Stimulated activated CD4-positive, alpha-beta T cell treated with anti-CD3 and anti-CD28 coated beads, TNF-alpha, amount 100 ng/mL, for 48 hours (primary cell): ENCODE measurements around the gene ACTN4.

Experiments
- DNase-seq, 3 donors: peaks; one replicate each; pipeline ENCODE4 v3.0.0-alpha.2; 2020; ENCODE audit warnings: low read depth in 3 of 3

The ACTN4 gene

GRCh38 chr19:38709671-38710415, 62.4 kb downstream of the ACTN4 start:
- DNase-seq: no peak

GRCh38 chr19:38710416-38710702, 62.9 kb downstream of the ACTN4 start:
- DNase-seq: no peak

GRCh38 chr19:38710928-38711725, 63.7 kb downstream of the ACTN4 start:
- no peak for DNase-seq

- DNase-seq: no peak
Measured at GRCh38 chr19:38711726-38712153, 64.3 kb downstream of the ACTN4 start.

GRCh38 chr19:38712161-38712748, 64.8 kb downstream of the ACTN4 start:
- DNase-seq: no peak

GRCh38 chr19:38713227-38713649, 65.8 kb downstream of the ACTN4 start:
- DNase-seq: no peak

- no peak for DNase-seq
Measured at GRCh38 chr19:38713865-38714264, 66.4 kb downstream of the ACTN4 start.

GRCh38 chr19:38714354-38714778, 66.9 kb downstream of the ACTN4 start:
- no peak for DNase-seq

GRCh38 chr19:38715555-38715954, 68.1 kb downstream of the ACTN4 start:
- DNase-seq: no peak

- no peak for DNase-seq
Measured at GRCh38 chr19:38717051-38717450, 69.6 kb downstream of the ACTN4 start.

- no peak for DNase-seq
Measured at GRCh38 chr19:38717855-38718254, 70.4 kb downstream of the ACTN4 start.

- DNase-seq: no peak
Measured at GRCh38 chr19:38718747-38719543, 71.5 kb downstream of the ACTN4 start.

- no peak for DNase-seq
Measured at GRCh38 chr19:38719761-38720558, 72.5 kb downstream of the ACTN4 start.

GRCh38 chr19:38720559-38721236, 73.2 kb downstream of the ACTN4 start:
- DNase-seq: no peak

- DNase-seq: no peak
Measured at GRCh38 chr19:38721496-38721895, 74.0 kb downstream of the ACTN4 start.

- DNase-seq: no peak
Measured at GRCh38 chr19:38721979-38722773, 74.7 kb downstream of the ACTN4 start.

- no peak for DNase-seq
Measured at GRCh38 chr19:38722947-38723605, 75.6 kb downstream of the ACTN4 start.

- no peak for DNase-seq
Measured at GRCh38 chr19:38723606-38723965, 76.1 kb downstream of the ACTN4 start.
